Fibroblast of peridontal ligament (primary cell): ENCODE measurements around the gene LCE2C.

Source experiments
- DNase-seq: peaks from one replicate; pipeline ENCODE4 v3.0.0-alpha.2; 2010; ENCODE audit errors: extremely low read depth

LCE2C gene

GRCh38 chr1:152725261-152725660, 50.2 kb downstream of the LCE2C start:
- peak; percentile 5 for DNase-seq
